D341Med (cell line): Measurements from ENCODE around the gene CNOT6.

Experiments
- DNase-seq: peaks from one replicate; pipeline ENCODE4 v3.0.0; 2012; ENCODE audit warnings: low spot score

The CNOT6 gene

DNA sequence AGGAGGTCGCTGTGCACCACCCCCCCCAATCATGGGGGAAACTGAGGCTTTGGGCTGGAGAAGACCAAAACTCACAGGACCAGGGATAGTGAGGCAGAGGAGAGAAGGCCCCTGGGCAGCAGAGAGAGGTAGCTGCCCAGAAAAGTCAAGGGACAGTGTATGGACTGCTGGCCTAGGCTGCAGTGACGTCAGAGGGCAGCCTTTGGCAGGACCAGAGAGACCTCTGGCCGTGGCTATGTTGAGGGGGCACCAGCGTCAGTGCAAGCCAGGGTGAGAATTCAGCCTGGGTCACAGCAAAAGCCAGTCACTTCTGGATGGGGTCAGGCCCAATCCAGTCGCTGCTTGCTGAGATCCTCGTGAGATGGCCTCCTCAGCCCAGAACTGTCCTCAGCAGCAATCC lies 128.7 kb downstream of the CNOT6 start:
- DNase-seq = no peak

DNA sequence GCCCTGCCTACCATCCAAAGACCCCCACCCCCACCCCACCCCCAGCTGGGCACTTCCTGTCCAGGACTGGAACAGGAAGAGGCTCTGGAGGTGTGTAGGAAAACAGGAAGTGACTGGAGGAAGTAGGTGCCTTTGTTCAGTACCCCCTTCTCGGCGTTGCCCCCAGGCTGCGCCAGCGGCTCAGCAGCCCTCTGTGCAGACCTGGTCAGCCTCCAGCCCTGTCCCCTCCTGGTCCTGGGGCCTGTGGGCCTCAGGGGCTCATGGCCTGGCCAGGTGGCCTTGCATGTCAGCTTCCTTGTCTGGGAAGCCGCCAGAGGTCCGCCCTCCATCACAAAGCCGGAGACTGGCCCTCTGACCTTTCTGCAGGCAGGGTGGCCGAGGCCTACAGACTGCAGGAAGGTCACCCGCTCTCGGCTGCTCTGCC lies 129.2 kb downstream of the CNOT6 start:
- DNase-seq = no peak

DNA sequence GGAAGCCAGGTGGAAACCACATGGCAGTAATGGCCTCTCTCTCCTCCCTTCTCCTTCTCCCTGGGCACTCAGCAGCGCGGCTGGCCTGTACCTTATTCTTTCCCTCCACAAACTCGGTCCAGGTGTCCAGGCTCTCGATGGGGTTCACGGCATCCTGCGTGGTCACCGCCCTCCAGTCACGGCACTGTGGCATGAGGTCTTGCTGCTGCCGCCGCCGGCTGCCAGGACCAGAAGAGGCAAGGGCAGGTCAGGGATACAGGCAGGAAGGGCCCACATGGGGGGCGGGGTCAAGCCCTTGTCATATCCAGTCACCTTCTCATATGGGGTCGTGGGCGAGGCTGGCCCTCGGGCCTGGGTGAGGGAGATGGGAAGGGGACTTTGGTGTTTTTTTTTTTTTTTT lies 129.7 kb downstream of the CNOT6 start:
- DNase-seq = no peak

DNA sequence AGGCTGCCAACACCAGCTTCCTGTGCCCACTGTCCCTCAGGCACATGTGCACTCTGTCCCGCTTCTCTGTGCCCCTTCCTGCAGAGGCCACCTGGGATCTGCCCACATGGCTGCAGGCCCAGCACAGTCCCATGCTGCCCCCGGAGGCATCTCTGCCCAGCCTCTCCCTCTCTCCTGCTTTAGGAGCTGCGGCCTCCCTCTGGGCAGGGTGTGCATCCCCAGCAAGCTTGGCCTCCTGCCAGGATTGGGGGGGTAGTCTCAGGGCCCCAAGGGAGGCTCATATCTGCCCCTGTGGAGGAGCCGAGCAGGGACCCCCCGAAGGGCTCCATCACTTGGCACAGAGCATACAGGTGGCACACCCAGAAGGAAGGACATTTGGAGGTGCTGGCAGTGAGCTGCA lies 130.4 kb downstream of the CNOT6 start:
- DNase-seq = no peak

DNA sequence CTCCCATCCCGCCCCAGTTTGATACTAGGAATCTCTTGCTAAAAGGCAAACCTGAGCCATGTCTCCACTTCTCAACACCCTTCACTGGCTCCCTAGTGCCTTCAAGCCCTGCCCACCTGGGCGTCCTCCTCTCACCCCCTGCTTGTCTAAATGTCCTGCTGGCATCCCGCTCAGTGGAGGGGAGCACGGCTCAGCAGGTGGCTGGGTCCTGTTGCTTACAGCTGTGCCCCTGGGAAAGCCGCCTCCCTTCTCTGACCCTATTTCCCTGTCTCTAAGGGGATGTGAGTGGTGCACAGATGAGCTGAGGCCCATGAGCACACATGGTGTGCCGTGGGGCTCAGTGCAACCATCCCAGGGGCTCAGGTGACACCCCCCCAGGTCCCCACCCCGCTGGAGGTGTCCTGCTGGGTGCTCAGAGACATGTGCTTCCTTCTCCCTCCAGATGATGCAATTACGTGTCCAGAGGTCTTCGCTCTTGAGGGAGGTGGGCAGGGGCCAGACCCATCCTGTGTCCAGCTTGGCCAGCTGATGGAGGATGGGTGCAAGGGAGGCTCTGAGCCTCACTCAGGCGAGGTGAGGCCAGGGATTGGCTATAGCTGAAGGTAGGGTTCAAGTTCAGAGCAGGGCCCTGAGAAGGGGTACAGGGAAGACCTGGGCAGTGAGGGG lies 131.1 kb downstream of the CNOT6 start:
- no peak for DNase-seq

DNA sequence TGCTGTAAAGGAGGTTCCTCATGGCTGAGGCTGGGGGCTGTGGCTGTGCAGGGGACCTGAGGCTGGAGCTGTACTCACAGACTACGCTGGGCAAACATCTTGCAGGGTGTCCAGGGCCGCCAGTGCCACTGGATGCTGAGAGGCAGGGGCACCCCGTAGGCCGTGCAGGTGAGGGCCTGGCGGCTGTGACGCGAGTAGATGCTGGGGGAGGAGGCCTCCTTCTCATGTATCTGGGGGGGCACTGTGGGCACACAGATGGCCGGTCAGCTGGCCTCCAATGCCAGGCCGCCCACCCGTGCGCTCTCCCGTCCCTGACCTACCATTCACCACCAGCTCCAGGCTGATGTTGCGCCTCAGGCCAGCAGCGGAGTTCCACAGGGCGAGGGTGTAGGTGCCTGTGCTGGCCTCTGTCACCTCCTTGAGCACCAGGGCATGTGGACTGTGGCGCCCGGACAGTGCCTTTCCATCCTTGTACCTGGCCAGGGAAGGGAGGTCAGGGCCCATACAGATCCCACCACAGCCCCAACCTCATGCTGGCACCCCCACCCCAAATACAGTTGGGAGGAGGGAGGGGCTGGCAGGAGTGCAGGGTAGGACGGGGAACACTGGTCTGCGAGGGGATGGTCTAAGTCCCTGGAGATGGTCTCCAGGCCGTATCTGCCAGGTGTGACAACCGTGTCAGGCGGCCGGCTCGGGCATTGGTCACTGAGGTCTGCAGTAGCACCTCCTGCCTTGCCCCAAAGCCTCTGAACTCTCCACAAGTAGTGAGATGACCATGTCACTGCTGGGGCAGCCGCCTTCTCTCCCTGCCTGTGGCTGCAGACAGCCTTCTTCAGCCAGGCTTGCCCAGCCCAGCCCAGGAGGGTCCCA lies 131.8 kb downstream of the CNOT6 start:
- DNase-seq = no peak

DNA sequence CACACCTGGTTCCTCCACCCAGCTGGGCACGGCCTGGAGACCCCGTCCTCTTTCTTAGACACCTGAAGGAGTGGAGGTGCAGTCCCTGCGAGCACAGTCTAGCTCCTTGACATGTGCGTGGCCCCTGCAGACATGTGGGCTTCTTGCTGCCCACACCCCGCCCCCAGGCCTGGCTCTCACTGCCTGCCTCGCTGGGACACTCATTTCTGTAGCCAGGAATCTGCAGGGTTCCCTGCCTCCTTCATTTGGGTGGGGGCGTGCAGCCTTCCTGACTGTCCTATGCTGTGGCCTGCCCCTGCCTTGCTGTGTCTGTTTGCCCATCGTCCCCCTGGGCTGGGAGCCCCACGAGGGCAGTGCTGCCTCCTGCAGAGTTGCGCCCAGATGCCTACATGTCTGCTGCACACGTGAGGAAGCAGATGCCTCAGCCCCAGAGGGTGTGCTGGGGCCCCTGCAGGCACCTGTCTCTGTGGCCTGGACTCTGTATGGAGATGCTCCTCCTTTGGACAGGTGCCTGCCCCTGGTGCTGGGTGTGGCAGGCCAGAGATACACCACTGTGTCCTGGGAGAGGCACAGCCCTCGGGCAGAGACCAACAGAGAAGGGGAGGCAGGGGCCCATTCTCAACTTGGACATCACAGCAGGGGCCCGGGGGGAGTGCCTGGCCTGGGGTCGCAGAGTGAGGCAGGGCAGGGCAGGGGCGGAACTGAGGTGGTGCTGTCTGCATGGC lies 132.6 kb downstream of the CNOT6 start:
- no peak for DNase-seq

DNA sequence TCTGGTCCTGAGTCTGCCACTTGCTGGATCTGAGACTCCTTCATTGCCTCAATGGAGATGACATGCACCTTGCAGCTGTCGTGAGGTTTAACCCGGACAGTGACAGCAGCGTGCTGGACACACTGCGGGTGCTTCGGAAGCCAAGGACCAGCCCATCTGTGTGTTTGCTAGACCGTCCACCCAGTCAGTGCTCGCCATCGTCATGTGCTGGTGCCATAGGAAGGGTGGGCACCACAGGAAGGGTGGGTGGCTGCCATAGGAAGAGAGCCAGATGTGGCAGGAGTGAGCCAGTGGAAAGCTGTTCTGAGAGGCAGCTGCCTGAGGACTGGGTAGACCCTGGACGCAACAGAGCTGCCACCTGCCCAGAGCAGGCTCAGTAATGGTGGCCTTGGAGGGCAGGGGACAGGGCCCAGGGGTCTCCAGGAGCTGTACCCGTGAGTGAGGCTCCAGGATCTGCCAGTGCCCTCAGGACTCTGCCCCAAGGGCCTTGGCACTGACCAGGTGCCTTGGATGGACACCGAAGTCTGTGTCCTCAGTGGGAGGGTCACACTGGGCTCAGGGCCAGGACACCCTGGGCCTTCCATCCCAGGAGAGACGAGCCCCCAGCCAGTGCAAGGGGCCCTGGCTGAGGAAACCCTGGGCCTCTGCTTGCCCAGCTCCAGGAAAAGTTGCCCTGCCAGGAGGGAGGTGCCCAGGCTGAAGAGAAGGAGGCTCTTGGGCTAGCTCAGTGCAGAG lies 133.4 kb downstream of the CNOT6 start:
- no peak for DNase-seq
